GM19240 (cell line): Measurements from ENCODE around the gene STXBP3.
"Not testable (repeated sequence)": the region's sequence is repeated elsewhere in the genome, so short reads cannot be mapped to it uniquely, and the experiment has no call there.

Source experiments
- DNase-seq: peaks from one replicate; pipeline ENCODE4 v3.0.0; 2011; ENCODE audit warnings: low spot score; ENCODE audit not compliant: insufficient read length

STXBP3 gene

DNA sequence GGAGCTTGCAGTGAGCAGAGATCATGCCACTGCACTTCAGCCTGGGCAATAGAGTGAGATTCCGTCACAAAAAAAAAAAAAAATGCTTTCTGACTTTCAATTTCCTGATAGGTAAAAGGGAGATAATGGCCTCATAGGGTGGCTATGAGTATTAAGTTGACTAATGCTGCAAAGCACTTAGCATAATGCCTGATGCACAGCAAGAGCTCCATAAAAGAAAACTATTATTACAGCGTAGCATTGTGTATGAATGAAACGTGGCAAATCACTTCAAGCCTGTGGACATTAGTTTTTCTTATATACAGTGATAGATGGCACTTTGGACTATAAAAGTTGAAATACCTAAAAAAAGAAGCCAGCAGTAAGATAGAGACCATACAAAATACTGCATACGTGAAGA, 17.0 kb upstream of the STXBP3 start:
- no peak for DNase-seq

DNA sequence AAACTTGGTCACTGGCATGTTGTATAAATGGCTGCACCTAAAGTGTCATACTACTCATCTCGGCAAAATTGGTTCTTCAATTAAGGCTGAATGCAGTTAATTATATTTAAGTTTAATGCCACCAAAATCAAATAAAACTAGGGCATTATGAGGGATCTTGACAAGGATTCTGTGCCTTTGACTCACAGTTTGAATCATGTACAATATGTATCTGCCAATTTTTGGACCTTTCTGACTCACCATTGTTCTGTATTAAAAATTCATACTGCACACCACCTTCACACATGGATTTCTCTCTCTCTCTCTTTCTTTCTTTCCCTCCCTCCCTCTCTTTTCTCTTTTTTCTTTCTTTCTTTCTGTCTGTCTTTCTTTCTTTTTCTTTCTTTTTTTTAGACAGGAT, 14.1 kb upstream of the STXBP3 start:
- DNase-seq, result no peak

DNA sequence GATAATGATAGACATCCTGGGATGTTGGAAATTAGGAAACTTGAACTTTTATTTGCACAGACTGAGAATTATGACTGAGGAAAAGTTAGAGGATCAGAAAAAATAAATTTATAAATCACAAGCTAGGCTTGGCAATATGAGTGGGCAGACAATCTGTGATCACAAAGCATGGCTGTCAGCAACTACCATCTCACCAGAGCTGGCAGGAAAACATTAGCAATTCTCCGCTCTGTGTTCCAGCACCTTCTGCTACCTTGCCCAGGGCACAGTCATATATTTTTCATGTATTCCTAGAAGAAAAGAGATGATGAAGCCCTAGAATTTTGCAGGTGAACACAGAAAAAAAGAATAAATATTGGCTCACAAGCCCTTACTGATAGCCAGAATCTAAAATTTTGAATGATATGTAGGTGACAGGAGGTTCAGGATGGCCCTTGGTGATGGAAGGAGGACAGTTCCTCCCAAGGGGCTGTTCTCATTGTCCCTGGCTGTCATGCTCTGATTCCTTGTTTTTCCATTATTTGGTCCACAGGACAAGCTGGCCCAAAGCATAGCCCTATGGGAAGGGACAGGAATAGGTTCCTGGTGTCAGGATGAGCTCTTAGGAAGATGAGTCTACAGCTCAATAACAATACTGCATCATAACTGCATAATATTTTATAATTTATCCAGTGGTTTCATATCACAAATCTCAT, 12.2 kb upstream of the STXBP3 start:
- no peak for DNase-seq

DNA sequence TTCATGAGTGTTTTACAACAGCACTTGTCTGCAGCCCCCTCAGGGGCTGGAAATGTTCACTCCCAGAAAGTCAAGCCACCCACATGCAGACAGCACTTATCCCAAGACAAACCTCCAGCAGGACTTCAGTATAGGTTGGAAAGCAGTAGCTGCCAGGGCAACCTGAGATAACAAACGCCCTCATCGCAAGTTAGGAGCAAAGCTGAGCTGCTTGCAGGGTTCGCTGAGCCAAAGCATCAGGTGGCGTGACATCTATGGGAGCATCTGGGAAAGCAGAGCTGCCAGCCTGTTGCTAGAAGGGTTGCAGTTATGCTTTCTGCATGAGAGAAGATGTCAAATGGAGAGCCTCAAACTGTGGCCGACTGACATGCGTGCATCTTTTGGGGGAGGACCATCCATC, 4.2 kb upstream of the STXBP3 start:
- no peak for DNase-seq

DNA sequence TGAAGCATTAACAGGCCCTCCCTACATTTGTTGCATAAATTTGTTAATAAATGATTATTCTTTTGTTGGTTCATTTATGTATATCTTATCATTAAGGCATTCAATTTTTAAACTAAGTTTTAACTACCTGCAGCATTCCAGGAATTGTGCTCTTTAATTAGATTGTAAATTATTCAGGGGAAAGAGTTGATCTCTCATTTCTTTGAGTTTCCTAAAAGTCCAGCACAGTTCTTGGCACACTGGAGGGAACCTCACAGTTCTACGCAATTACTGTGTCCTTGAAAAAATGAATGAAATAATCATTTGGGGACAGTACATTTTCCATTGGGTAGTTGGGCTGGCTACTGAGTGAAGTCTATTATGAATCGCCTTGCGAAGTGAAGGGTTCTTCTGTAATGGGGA, 493 bp upstream of the STXBP3 start:
- DNase-seq, result no peak

DNA sequence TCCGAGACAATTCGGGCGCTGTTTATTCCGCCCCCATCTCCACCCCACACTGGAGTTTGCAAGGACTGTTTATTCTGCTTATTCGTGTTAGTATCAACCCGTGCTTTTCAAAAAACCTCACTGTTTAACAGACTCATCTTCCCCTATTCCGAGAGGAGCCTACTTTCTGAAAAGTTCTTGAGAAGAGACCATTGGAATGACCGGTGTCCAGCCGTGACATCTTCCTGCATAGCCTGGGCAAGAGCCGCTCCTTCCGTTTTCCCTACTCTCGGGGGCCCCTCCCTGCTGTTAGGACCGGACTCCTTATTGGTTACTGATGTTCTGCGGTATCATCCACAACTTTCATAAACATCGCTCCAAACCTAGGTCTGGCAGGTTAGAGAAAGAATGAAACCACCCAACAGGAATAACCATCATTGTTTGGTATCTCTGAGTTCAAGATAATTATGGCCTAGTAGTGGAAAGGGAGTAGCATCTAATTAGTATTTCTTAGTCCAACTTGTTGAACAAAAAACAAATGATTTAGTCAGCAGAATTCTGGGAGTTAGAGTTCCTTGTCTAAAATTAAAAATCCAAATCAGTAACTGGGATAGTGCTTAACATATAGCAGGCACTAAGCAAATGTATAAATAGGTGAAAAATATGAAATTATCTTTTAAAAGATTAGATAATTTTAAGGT, 837 bp downstream of the STXBP3 start:
- no peak for DNase-seq

DNA sequence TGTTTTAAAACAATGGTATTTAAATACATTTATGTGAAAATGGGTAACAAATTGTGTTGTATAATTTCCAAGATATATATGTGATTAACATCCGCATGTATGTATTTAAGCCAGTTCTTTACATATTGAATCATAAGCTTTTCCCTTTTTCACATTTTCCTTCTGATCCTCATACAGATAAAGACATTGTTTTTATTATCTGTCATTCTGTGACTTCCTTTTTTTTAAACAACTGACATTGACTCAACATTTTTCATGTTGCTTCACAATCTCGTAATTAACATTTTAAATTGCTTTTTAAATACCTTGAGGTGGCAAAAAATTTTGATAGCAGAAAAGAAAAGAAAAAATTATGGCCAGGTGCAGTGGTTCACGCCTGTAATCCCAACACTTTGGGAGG, 1.4 kb downstream of the STXBP3 start:
- no peak for DNase-seq

DNA sequence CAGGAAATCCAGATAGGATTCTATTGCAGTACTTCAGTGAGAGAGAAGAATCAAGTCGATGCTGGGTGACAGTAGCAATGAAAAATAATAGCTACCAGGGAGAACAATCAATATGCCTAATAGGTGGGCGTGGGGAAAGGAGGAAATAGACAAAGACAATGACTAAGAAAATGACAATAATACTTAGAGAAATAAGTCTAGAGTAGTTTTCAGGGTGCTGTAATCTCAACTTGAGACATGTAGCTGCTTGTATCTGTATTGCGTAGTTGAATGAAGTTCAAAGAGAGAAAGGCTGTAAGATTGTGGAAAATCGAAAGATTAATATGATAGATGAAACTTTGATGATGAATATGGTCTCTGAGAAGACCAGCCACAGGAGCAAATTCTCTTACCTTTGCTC, 2.6 kb downstream of the STXBP3 start:
- DNase-seq, result no peak

DNA sequence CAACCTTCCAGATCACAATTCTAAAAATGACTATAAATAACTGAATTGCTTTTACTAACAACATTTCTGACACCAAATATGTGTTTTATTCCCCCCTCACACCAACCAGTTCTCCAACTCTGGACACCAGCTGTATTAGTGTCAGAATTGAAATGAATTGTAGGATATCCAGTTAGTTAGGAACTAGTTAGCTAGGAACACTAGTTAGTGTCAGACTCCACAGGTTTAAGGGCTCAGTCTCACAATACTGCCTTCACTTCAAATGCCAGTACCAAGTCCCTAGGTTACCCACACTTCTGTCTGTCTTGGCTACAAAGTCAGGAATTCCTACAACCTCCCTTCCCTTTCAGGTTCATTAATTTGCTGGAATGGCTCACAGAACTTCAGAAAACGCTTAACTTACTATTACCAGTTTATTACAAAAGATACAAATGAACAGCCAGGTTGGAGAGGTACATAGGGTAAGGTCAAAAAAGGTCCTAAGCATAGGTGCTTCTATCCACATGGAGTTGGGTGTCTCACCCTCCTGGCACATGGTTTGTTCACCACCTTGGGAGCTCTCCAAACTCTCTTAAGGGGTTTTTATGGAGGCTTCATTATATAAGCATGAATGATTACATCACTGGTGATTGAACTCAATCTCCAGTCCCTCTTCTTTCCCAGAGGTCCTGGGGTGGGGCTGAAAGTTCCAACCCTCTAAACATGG, 4.2 kb downstream of the STXBP3 start:
- no peak for DNase-seq

DNA sequence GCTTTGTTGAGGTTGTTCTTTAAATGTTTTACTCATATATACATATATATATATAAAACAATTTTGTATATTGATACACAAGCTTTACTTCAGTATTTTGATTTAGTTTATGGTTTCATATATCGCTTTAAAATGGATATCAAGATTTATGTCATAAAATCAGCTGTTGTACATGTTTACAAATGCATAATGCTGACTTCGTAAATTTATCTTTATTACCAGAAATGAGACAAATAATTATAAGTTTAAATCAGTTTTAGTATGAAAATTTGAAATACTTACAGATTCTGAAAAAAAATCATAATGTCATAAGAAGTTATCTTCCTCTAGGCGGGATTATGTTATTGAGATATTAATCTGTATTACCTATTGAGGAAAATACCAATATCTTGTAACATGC, 6.9 kb downstream of the STXBP3 start:
- no peak for DNase-seq

DNA sequence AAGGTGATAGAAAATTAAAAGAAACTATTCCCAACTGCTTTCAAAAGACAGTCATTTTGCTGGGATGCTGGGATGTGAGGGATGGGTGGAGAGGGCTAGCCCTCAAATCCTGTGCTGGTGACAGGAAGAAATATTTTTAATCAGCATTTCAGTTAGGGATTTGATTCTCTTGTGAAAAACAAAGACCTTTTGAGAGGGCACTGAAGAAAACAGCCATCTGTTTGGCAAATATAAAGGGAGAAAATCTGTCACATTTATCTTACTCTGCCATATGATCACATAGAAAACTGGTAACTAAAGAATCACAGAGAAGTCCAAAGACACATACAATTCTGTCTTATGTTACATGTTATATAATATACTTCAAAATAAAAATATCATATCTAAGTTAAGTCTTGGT, 12.3 kb downstream of the STXBP3 start:
- no peak for DNase-seq

DNA sequence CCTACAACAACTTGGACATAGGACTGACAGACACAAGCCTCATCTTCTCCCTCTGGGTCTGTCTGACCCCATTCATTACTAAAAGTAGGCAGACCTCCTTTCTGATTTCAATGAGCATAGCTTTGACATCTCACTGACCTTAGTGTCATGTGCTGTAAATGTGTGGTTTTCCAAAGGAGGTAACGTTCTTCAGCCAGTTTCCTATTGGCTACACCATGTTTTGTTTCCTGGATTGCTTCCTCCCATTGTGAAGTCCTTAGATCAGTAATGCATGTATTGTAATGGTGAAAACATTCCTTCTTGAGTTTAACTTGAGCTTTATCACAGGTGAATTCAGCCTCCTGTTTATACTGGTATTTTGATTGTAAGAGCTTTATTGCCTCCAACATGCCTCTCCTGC, 20.6 kb downstream of the STXBP3 start:
- no peak for DNase-seq

DNA sequence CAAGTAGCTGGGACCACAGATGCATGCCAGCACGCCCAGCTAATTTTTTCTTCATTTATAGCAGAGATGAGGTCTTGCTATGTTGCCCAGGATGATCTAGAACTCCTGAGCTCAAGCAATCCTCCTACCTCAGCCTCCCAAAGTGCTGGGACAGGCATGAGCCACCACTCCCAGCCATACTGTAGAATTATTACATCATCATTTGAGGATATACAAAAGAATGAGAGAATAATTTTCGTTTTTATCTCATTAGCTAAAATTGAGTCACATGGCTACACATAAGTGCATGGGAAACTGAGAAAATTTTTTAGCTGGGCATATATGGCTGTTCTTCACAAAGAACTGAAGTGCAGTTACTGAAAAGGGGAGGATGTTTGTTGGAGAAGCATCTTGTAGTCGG, 21.2 kb downstream of the STXBP3 start:
- no peak for DNase-seq

DNA sequence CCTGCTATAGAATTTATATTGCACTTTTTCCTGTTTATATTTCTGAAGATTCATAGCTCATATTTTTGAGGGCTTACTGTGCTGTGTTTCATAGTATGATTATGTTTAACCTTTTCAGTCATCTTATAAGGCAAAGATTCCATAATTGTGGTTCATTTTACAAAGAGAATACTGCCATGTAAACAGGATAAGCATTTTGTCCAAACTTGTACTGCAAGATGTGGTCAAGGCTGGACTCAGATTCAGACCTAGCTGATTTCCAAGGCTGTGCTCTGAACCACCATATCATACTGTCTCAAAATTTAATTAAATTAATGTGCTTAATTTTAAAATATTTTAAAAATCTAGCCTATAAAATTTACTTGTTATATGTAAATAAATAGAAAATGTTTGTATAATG, 31.4 kb downstream of the STXBP3 start:
- no peak for DNase-seq

DNA sequence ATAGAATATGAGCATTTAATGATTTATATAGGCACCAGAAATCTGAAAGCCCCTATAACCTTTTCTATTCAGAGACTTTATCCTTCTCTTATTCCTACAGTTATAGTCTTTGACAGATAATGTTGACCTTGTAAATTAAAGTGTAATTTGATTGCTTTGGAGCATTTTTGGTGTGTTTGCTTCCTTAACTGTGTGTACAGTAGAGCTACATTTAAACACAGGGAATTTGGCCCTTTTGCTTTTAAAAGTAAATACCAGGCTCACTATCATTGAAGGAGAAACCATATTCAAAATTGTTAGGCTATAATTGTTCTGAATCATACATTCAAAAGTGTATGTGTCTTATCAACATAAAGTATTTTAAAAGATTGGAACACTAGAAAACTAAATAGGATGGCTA, 33.0 kb downstream of the STXBP3 start:
- DNase-seq, result no peak

DNA sequence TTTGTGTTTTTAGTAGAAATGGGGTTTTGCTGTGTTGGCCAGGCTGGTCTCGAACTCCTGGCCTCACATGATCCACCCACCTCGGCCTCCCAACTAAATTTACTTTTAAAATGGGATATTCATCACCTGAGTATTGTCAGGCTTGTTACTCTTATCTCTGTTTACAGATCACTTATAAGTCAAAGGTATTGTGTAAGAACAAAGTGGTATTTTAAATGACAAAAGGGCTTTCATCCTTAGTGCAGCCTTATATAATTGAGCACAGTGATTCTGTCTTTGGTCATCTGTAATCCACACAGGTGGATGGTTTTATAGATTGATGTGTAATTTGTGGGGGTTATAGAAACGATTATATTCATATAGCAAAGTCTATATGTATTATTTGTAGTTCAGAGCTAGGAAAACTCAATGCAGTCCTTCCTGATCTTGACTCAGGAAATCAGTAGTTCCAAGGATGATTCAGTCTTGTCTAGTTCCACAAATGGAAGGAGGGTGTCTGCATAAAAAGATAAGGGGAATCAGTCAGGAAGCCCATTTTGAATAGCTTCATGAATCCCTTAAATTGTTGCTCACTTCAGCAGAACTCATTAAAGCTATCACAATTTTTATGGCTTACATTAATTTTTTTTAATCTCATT, 34.6 kb downstream of the STXBP3 start:
- DNase-seq, result no peak

DNA sequence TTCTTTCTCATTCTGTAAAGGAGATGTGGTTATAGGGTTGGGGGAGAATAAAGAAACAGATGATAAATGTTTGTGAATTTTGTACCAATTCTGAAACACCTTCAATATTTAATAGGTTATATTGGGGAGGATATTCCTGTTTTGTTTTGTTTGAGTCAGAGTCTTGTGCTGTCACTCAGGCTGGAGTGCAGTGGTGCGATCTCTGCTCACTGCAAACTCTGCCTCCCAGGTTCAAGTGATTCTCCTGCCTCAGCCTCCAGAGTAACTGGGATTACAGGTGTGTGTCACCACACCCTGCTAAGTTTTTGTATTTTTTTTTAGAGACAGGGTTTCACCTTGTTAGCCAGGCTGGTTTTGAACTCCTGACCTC, 35.1 kb downstream of the STXBP3 start:
- not testable (repeated sequence) for DNase-seq

DNA sequence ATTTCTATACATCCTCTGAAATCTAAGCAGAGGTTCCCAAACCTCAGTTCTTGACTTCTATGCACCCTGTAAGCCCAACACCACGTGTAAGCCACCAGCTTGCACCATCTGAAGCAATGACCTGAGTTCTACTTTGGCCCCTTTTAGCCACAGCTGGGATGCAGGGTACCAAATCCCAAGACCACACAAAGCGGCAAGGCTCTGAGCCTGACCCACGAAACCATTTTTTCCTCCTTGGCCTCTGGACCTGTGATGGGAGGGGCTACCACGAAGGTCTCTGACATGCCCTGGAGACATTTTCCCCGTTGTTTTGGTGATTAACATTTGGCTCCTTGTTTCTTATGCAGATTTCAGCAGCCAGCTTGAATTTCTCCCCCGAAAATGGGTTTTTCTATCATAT, 38.8 kb downstream of the STXBP3 start:
- DNase-seq, result no peak

DNA sequence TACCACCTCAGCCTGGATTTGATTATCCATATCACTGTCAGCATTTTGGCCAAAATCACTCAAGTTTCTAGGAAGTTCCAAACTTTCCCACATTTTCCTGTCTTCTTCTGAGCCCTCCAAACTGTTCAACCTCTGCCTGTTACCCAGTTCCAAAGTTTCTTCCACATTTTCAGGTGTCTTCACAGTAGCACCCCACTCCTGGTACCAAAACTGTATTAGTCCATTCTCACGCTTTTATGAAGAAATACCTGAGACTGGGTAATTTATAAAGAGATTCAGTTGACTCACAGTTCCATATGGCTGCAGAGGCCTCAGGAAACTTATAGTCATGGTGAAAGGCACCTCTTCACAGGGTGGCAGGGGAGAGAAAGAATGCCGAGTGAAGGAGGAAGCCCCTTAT, 39.4 kb downstream of the STXBP3 start:
- no peak for DNase-seq

DNA sequence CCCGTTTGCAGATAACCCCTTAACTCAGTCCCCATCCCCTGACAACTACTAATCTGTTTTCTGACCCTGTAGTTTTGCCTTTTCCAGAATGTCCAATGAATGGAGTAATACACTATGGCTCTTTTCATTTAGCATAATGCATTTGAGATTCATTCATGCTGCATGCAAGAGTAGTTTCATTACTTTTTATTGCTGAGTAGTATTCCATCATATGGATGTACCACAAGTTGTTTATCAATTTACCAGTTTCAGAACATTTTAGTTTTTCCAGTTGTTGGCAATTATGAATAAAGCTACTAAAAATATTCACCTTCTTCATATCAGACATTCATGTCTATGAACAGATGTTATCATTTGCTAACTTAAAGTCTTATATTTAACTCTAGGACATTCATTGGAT, 45.3 kb downstream of the STXBP3 start:
- no peak for DNase-seq

DNA sequence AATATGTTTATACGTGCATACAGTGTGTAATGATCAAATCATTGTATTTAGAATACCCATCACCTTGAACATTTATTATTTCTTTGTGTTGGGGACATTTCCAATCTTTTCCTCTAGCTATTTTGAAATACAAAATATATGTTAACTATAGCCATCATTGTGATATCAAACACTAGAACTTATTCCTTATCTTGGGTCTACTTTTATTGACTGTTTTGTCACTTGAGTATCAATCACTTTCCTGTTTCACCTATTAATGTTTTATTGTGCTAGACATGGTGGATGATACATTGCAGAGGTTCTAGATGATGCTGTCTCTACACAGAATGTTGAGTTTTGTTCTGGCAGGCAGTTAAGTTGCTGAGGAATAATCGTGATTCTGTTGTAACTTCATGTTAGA, 45.9 kb downstream of the STXBP3 start:
- no peak for DNase-seq

DNA sequence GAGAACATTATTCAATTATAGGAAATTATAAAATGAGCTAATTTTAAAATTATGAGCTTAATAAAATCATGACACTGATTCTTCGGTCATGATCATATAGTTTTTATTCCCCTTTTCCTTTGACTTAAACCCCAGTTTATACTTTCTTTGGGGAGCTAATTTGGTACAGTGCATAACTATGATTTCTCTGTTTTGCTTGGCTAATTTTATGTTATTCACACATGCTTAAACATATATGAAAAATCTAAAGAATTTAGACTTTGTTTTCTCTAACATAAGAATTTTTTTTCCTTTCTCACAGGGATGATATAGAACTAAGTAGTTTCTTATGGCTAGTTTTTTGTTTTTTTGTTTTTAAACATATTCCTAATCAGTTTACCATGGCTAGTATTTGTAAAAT, 52.5 kb downstream of the STXBP3 start:
- no peak for DNase-seq
